SIG-M5 treated with dmso at 0.1 percent for 504 hours (cell line): ENCODE data around the gene FBXO41.

Source experiments
- DNase-seq: peaks from one replicate; lab custom pipeline; 2025; ENCODE audit not compliant: unreplicated experiment; lab: John Stamatoyannopoulos, UW

Gene FBXO41

GRCh38 chr2:73262108-73262651 is 22.1 kb downstream of the FBXO41 start:
- no peak for DNase-seq

GRCh38 chr2:73260338-73260984 is 23.8 kb downstream of the FBXO41 start:
- peak; percentile 33 for DNase-seq

- no peak for DNase-seq
Observed at GRCh38 chr2:73259704-73260337, 24.5 kb downstream of the FBXO41 start.

GRCh38 chr2:73259276-73259675 is 25.0 kb downstream of the FBXO41 start:
- DNase-seq: no peak

GRCh38 chr2:73258913-73259215 is 25.4 kb downstream of the FBXO41 start:
- DNase-seq: no peak

GRCh38 chr2:73258186-73258912 is 25.9 kb downstream of the FBXO41 start:
- DNase-seq: no peak

GRCh38 chr2:73257425-73258125 is 26.7 kb downstream of the FBXO41 start:
- peak; percentile 26 for DNase-seq

- DNase-seq: no peak
Observed at GRCh38 chr2:73257021-73257420, 27.3 kb downstream of the FBXO41 start.

GRCh38 chr2:73256618-73256922 is 27.7 kb downstream of the FBXO41 start:
- no peak for DNase-seq

GRCh38 chr2:73255907-73256617 is 28.2 kb downstream of the FBXO41 start:
- no peak for DNase-seq

- no peak for DNase-seq
Observed at GRCh38 chr2:73255007-73255644, 29.2 kb downstream of the FBXO41 start.

- DNase-seq: no peak
Observed at GRCh38 chr2:73254343-73255006, 29.8 kb downstream of the FBXO41 start.

- DNase-seq: peak; percentile 49
Observed at GRCh38 chr2:73253901-73254300, 30.4 kb downstream of the FBXO41 start.

- DNase-seq: no peak
Observed at GRCh38 chr2:73253400-73253799, 30.9 kb downstream of the FBXO41 start.

- no peak for DNase-seq
Observed at GRCh38 chr2:73252238-73253027, 31.8 kb downstream of the FBXO41 start.

- DNase-seq: no peak
Observed at GRCh38 chr2:73250872-73251846, 33.1 kb downstream of the FBXO41 start.

GRCh38 chr2:73249636-73250035 is 34.6 kb downstream of the FBXO41 start:
- no peak for DNase-seq

GRCh38 chr2:73246850-73247249 is 37.4 kb downstream of the FBXO41 start:
- DNase-seq: no peak
